Hindlimb muscle (tissue), 1 donor: ENCODE data around the gene PCDHA6. TPM values are rescaled to one million over a fixed set of nuclear protein-coding genes. Genes with fewer than 3 reads are reported as not detected.
"Not testable (repeated sequence)": the region's sequence is repeated elsewhere in the genome, so short reads cannot be mapped to it uniquely, and the experiment has no call there.

Source experiments
- DNase-seq: peaks from one replicate; pipeline ENCODE4 v3.0.0-alpha.2; 2013
- polyA plus RNA-seq: library from polyadenylated mRNA; unstranded; fragments of 120-200 nt; gene quantifications from one replicate; pipeline ENCODE4 v1.2.1, GENCODE V29; 2013; ENCODE audit not compliant: insufficient read length

Gene PCDHA6
- polyA plus RNA-seq, 1 donor: not detected

DNA sequence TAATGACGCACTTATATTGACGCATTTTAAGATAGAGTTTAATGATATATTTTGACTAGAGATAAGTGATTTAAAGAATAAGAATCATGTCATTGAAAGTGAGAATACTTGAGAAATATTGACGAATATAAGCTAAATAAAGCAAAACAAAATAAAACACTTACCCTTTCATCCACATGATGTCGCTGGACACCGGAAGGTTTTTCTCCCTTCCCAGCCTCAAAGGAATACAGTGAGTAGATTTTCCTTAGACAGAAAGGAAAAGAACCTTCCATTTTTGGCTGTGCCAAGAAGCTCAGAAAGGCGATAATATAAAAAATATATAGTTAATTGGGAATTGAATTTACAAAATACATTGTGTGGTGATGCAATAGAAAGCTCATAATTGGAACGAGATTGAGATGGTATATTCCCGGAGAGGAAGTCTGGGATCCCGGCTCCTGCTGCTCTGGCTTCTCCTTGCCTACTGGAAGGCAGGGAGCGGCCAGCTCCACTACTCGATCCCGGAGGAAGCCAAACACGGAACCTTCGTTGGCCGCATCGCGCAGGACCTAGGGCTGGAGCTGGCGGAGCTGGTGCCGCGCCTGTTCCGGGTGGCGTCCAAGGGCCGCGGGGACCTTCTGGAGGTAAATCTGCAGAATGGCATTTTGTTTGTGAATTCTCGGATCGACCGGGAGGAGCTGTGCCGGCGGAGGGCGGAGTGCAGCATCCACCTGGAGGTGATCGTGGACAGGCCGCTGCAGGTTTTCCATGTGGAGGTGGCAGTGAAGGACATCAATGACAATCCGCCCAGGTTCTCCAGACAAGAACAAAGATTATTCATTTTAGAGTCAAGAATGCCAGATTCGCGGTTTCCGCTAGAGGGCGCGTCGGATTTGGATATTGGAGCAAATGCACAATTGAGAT lies 6.1 kb upstream of the PCDHA6 start, which contains the start of gene PCDHA5:
TSS of gene PCDHA5 (plus strand) at position 239 of the 906 bp plus-strand sequence.
- no peak for DNase-seq

DNA sequence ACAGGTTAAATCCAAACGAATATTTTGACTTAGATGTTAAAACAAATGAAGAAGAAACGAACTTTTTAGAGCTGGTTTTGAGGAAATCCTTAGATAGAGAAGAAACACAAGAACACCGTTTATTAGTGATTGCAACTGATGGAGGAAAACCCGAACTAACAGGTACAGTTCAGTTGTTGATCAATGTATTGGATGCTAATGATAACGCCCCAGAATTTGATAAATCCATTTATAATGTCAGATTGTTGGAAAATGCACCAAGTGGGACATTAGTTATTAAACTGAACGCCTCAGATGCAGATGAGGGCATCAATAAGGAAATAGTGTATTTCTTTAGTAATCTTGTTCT lies 5.5 kb upstream of the PCDHA6 start:
- DNase-seq: no peak

DNA sequence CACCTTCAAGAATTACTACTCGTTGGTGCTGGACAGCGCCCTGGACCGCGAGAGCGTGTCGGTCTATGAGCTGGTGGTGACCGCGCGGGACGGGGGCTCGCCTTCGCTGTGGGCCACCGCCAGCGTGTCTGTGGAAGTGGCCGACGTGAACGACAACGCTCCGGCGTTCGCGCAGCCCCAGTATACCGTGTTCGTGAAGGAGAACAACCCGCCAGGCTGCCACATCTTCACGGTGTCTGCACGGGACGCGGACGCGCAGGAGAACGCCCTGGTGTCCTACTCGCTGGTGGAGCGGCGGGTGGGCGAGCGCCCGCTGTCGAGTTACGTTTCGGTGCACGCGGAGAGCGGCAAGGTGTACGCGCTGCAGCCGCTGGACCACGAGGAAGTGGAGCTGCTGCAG lies 4.8 kb upstream of the PCDHA6 start:
- DNase-seq: not testable (repeated sequence)

DNA sequence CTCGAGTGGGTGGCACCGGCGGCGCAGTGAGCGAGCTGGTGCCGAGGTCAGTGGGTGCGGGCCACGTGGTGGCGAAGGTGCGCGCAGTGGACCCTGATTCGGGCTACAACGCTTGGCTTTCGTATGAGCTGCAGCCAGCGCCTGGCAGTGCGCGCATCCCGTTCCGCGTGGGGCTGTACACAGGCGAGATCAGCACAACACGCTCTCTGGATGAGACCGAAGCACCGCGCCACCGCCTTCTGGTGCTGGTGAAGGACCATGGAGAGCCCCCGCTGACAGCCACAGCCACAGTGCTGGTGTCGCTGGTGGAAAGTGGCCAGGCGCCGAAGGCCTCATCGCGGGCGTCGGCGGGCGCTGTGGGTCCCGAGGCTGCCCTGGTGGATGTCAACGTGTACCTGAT lies 4.3 kb upstream of the PCDHA6 start:
- no peak for DNase-seq

DNA sequence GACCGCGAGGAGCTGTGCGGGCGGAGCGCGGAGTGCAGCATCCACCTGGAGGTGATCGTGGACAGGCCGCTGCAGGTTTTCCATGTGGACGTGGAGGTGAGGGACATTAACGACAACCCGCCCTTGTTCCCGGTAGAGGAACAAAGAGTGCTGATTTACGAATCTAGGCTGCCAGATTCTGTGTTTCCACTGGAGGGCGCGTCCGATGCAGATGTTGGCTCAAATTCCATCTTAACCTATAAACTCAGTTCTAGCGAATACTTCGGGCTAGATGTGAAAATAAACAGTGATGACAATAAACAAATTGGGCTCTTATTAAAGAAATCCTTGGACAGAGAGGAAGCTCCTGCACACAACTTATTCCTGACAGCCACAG lies 590 bp downstream of the PCDHA6 start:
- no peak for DNase-seq

DNA sequence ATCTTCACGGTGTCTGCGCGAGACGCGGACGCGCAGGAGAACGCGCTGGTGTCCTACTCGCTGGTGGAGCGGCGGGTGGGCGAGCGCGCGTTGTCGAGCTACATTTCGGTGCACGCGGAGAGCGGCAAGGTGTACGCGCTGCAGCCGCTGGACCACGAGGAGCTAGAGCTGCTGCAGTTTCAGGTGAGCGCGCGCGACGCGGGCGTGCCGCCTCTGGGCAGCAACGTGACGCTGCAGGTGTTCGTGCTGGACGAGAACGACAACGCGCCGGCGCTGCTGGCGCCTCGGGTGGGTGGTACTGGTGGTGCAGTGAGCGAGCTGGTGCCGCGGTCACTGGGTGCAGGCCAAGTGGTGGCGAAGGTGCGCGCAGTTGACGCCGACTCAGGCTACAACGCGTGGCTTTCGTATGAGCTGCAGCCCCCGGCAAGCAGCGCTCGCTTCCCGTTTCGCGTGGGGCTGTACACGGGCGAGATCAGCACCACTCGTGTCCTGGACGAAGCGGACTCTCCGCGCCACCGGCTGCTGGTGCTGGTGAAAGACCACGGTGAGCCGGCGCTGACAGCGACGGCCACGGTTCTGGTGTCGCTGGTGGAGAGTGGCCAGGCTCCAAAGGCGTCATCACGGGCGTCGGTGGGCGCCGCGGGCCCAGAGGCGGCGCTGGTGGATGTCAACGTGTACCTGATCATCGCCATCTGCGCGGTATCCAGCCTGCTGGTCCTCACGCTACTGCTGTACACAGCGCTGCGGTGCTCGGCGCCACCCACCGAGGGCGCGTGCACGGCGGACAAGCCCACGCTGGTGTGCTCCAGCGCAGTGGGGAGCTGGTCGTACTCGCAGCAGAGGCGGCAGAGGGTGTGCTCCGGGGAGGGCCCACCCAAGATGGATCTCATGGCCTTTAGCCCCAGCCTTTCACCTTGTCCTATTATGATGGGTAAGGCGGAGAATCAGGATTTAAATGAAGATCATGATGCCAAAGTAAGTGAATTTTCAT lies 2.0 kb downstream of the PCDHA6 start:
- not testable (repeated sequence) for DNase-seq

DNA sequence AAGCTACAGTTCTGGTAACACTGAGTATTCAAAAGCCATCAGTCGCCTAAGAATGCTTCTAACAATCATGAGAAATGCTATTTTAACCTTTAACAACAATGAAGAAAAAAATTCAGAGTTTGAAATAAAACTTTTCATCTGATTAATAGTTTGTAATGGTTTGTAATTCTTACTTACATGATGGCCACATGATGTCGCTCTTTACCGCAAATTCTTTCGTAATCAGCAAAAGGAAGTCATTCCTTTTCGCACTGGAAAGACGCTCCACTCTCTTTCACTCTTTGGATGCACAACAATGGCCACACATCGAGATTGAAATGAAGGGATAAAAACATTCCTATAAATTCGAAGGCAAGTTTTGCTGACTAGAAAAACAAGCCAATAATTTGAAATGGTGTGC lies 6.2 kb downstream of the PCDHA6 start, which contains the start of gene PCDHA7:
TSS of gene PCDHA7 (plus strand) at position 277 of the 400 bp plus-strand sequence. CDS start at position 392, 115 bp downstream.
- DNase-seq: no peak

DNA sequence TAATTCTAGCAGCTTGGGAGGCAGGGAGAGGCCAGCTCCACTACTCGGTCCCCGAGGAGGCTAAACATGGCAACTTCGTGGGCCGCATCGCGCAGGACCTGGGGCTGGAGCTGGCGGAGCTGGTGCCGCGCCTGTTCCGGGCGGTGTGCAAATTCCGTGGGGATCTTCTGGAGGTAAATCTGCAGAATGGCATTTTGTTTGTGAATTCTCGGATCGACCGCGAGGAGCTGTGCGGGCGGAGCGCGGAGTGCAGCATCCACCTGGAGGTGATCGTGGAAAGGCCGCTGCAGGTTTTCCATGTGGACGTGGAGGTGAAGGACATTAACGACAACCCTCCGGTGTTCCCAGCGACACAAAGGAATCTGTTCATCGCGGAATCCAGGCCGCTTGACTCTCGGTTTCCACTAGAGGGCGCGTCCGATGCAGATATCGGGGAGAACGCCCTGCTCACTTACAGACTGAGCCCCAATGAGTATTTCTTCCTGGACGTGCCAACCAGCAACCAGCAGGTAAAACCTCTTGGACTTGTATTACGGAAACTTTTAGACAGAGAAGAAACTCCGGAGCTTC lies 6.8 kb downstream of the PCDHA6 start:
- not testable (repeated sequence) for DNase-seq

DNA sequence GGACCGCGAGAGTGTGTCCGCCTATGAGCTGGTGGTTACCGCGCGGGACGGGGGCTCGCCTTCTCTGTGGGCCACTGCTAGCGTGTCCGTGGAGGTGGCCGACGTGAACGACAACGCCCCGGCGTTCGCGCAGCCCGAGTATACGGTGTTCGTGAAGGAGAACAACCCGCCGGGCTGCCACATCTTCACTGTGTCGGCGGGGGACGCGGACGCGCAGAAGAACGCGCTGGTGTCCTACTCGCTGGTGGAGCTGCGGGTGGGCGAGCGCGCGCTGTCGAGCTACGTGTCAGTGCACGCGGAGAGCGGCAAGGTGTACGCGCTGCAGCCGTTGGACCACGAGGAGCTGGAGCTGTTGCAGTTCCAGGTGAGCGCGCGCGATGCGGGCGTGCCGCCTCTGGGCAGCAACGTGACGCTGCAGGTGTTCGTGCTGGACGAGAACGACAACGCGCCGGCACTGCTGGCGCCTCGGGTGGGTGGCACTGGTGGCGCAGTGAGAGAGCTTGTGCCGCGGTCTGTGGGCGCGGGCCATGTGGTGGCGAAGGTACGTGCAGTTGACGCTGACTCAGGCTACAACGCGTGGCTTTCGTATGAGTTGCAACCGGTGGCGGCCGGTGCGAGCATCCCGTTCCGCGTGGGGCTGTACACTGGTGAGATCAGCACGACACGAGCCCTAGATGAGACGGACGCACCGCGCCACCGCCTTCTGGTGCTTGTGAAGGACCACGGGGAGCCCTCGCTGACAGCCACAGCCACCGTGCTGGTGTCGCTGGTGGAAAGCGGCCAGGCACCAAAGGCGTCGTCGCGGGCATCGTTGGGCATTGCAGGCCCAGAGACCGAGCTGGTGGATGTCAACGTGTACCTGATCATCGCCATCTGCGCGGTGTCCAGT lies 8.1 kb downstream of the PCDHA6 start:
- no peak for DNase-seq

DNA sequence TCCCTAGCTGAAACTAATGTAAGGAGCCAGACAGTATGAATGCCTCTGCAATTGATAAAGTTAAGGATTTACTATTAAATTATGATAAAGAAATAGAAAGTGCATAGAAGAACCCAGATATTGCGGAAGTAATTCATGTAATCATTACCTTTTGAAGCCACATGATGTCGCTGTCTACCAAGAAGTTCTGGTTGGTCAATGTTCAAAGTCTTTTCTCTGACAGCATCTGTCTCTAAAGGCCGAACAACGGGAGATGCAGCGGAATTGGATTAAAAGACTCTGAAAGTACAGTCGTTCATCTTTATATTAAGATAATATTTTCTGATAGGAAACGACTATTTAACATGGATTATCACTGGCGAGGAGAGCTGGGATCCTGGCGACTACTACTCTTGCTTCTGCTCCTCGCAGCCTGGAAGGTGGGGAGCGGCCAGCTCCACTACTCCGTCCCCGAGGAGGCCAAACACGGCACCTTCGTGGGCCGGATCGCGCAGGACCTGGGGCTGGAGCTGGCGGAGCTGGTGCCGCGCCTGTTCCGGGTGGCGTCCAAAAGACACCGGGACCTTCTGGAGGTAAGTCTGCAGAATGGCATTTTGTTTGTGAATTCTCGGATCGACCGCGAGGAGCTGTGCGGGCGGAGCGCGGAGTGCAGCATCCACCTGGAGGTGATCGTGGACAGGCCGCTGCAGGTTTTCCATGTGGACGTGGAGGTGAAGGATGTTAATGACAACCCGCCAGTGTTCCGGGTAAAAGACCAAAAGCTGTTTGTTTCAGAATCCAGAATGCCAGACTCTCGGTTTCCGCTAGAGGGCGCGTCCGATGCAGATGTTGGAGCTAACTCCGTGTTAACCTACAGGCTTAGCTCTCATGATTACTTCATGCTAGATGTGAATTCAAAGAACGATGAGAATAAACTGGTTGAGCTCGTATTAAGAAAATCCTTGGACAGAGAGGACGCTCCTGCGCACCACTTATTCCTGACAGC lies 13.5 kb downstream of the PCDHA6 start, which contains the start of gene PCDHA8:
TSS of gene PCDHA8 (plus strand) at position 210 of the 985 bp plus-strand sequence. CDS start at position 345, 135 bp downstream.
- DNase-seq: no peak

DNA sequence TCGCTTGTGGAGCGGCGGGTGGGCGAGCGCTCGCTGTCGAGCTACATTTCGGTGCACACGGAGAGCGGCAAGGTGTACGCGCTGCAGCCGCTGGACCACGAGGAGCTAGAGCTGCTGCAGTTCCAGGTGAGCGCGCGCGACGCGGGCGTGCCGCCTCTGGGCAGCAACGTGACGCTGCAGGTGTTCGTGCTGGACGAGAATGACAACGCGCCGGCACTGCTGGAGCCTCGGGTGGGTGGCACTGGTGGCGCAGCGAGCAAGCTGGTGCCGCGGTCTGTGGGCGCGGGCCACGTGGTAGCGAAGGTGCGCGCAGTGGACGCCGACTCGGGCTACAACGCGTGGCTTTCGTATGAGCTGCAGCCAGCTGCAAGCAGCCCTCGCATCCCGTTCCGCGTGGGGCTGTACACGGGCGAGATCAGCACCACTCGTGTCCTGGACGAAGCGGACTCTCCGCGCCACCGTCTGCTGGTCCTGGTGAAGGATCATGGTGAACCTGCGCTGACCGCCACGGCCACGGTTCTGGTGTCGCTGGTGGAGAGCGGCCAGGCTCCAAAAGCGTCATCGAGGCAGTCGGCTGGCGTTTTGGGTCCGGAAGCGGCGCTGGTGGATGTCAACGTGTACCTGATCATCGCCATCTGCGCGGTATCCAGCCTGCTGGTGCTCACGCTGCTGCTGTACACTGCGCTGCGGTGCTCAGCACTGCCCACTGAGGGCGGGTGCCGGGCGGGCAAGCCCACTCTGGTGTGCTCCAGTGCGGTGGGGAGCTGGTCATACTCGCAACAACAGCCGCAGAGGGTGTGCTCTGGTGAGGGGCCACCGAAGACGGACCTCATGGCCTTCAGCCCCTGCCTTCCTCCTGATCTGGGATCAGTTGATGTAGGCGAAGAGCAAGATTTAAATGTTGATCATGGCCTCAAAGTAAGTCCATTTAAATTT lies 15.3 kb downstream of the PCDHA6 start:
- DNase-seq: no peak

DNA sequence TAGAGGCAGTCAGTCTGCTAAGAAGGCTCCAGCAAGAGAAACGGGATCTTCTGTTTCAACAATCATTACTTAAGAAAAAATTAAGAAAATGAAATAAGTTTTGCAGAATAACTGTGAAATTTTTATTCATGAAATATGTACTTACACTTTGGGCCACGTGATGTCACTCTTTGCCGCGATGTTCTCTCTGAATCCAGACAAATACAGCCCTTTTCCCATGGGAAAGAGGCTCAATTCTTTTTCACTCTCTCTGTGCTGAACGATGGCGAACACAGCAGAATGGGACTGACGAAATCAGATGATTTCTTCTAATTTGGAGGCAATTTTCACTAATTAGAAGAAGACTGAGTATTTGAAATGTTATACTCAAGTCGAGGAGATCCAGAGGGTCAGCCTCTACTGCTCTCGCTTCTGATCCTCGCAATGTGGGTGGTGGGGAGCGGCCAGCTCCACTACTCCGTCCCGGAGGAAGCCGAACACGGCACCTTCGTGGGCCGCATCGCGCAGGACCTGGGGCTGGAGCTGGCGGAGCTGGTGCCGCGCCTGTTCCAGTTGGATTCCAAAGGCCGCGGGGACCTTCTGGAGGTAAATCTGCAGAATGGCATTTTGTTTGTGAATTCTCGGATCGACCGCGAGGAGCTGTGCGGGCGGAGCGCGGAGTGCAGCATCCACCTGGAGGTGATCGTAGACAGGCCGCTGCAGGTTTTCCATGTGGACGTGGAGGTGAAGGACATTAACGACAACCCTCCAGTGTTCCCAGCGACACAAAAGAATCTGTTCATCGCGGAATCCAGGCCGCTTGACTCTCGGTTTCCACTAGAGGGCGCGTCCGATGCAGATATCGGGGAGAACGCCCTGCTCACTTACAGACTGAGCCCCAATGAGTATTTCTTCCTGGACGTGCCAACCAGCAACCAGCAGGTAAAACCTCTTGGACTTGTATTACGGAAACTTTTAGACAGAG lies 20.7 kb downstream of the PCDHA6 start, which contains the start of gene PCDHA9:
TSS of gene PCDHA9 (plus strand) at position 244 of the 964 bp plus-strand sequence. CDS start at position 358, 114 bp downstream.
- DNase-seq: not testable (repeated sequence)

DNA sequence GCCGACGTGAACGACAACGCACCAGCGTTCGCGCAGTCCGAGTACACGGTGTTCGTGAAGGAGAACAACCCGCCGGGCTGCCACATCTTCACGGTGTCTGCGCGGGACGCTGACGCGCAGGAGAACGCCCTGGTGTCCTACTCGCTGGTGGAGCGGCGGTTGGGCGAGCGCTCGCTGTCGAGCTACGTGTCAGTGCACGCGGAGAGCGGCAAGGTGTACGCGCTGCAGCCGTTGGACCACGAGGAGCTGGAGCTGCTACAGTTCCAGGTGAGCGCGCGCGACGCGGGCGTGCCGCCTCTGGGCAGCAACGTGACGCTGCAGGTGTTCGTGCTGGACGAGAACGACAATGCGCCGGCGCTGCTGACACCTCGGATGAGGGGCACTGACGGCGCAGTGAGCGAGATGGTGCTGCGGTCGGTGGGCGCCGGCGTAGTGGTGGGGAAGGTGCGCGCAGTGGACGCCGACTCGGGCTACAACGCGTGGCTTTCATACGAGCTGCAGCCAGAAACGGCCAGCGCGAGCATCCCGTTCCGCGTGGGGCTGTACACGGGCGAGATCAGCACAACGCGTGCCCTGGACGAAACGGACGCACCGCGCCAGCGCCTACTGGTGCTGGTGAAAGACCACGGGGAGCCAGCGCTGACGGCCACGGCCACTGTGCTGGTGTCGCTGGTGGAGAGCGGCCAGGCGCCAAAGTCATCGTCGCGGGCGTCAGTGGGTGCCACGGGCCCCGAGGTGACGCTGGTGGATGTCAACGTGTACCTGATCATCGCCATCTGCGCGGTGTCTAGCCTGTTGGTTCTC lies 22.3 kb downstream of the PCDHA6 start:
- not testable (repeated sequence) for DNase-seq

DNA sequence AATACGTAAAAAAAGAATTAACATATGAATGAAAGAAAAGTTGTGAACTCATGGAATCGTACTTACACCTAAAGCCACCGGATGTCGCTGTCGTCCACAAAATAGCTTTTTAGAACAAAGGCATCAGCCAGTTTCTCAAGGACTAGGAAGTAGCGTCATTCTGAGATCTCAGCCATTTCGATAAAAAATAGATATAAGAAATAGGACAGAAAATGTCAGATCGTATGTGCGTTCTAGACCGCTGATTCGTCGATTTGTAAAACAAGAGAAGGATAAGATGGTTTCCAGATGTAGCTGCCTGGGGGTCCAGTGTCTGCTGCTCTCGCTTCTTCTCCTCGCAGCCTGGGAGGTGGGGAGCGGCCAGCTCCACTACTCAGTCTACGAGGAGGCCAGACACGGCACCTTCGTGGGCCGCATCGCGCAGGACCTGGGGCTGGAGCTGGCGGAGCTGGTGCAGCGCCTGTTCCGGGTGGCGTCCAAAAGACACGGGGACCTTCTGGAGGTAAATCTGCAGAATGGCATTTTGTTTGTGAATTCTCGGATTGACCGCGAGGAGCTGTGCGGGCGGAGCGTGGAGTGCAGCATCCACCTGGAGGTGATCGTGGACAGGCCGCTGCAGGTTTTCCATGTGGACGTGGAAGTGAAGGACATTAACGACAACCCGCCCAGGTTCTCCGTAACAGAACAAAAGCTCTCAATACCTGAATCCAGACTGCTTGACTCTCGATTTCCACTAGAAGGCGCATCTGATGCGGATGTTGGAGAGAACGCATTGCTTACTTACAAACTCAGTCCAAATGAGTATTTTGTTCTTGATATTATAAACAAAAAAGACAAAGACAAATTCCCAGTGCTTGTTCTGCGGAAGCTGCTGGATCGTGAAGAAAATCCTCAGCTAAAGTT lies 28.3 kb downstream of the PCDHA6 start, which contains the start of gene PCDHA10:
TSS of gene PCDHA10 (plus strand) at position 126 of the 903 bp plus-strand sequence. CDS start at position 278, 152 bp downstream.
- DNase-seq: no peak
